ENCODE data around the gene LSM14A.
A peak's percentile ranks its signal among the peaks of the same experiment; 100 is the strongest.

The LSM14A gene

GRCh38 chr19:34254698-34255432 lies 82.6 kb downstream of the LSM14A start:
- no peak for DNase-seq (ENCODE audit: low read depth in 2 of 2)

DNA sequence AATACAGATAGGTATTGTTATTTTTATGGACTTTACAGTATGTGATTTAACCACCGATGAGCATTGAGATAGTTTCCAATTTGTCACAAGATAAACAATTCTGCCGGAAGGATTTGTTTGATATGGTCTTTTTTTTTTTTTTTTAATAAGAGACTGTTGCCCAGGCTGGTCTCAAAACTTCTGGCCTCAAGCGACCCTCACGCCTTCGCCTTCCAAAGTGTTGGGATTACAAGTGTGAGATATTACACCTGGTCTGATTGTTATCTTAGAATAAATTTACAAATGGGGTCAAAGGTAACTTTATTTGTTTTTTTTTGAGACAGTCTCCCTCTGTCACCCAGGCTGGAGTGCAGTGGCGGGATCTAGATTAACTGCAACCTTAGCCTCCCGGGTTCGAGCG lies 83.2 kb downstream of the LSM14A start:
- DNase-seq (ENCODE audit: low read depth in 2 of 2), result no peak

DNA sequence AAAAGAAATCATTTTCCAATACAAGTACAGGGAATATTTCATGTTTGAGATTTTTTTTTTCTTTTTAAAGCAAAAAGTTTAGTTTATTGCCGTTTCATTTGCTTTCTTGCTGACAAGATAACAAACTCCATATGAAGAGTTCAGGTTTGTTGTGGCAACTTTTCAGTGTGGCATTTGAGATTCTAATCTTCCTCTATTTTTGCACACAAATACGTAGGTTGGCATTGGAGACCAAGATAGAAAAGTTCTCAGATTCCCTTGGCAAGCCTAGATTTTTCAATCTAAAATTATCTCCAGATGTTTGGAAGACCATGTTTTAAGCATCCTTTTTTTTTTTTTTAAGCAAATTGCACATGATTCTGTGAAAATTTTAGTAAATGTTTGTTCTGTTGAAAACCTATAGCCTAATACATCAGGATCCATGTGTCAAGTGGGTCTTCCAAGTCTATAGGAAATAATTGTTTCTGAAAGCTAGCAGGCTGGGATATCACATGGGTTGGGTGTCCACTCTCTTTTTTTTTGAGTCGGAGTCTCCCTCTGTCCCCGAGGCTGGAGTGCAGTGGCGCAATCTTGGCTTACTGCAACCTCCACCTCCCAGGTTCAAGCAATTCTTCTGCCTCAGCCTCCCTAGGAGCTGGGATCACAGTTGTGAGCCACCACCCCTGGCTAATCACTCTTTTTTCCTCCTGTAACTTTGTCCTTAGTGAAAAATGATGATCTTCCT lies 84.7 kb downstream of the LSM14A start:
- DNase-seq (ENCODE audit: low read depth in 2 of 2), result no peak

DNA sequence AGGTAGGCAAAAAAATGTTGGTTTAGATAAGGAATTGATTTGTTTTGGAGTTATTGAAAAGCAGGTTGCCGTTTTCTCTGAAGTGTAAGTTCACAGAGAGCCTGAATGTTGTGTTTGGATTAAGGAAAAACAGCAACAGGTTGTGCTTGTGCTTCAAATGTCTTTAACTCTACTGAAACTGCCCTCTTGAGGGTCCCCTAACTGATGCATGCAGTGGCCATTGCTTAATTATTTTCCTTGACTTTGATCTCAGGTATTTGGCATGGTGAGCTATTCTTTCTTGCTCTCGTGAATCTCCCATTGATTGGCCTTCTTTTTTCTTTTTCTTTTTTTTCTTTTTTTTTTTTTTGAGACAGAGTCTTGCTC lies 85.2 kb downstream of the LSM14A start:
- DNase-seq (ENCODE audit: low read depth in 2 of 2), result no peak

GRCh38 chr19:34259367-34260095 lies 87.2 kb downstream of the LSM14A start:
- DNase-seq (ENCODE audit: low read depth in 2 of 2), result no peak

GRCh38 chr19:34260771-34261173 lies 88.5 kb downstream of the LSM14A start:
- no peak for DNase-seq (ENCODE audit: low read depth in 2 of 2)

DNA sequence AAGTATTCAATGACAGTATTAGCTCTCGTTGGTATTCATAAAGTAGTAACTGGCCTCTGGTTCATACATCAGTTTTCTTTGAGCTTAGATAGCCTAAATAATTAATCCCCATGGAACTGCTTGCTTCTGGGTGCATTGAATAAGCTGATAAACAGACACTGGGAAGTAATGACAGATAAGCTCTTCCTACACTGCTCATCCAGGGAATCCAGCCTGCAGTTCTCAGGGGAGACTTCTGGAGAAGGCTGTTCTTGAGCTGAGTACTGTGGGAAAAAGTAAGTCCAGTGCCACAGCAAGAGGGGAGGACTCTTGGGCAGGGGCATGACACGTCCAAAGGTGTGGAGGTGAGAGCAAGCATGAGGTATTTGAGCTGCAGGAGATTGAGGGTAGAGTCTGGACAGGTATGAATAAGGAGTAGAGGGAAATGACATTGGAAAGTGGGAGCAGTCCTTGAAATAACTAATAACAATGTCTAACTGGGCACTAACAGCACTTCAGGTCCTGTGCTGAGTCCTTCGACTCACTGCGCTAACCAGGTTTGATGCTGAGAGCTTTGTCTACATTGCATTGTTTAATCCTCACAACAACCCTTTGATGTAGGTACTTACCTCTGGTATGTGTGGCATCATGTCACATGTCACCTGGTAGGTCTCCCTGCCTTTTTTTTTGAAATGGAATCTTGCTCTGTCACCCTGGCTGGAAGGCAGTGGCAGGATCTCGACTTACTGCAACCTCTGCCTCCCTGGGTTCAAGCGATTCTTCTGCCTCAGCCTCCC lies 89.2 kb downstream of the LSM14A start:
- DNase-seq (ENCODE audit: low read depth in 2 of 2), result no peak

- DNase-seq (ENCODE audit: low read depth in 2 of 2), result no peak
Observed at GRCh38 chr19:34263745-34264237, 91.5 kb downstream of the LSM14A start.

DNA sequence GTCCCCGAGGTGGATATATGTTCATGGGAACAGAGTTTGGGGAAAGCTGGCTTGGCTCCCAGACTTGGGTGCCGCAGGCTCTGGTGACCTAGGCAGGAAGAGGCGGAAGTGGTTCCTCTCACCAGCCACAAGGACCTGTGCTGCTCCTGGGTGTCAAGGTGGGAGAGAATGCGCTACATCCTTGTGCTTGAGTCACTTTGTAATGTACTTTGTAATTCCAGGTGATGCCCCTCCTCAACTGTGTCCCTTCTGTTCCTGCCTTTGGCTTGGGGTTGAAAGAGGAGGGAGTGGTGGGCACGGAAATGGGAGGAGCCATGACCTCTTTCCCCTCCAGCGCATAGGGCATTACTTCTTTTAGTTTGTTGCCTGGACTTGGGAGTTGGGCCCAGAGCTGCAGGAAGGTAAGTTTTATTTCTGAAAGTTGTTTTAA lies 92.9 kb downstream of the LSM14A start:
- DNase-seq (ENCODE audit: low read depth in 2 of 2), result no peak

- DNase-seq (ENCODE audit: low read depth in 2 of 2), result no peak
Observed at GRCh38 chr19:34269081-34269480, 96.8 kb downstream of the LSM14A start.

DNA sequence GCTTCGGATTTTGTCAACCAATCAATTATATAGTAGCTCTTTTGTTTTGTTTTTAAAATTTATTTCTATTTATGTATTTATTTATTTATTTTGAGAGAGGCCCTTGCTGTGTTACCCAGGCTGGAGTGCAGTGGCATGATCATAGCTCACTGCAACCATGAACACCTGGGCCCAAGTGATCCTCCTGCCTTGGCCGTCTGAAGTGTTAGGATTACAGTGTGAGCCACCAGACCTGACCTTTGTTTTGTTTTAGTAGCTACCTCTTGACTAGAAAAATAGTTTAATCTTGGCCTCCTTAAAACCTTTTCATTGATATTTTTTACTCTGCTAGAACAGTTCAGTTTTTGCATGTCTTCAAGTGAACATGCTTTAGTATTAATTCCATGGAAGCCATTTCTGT lies 97.2 kb downstream of the LSM14A start:
- no peak for DNase-seq (ENCODE audit: low read depth in 2 of 2)

DNA sequence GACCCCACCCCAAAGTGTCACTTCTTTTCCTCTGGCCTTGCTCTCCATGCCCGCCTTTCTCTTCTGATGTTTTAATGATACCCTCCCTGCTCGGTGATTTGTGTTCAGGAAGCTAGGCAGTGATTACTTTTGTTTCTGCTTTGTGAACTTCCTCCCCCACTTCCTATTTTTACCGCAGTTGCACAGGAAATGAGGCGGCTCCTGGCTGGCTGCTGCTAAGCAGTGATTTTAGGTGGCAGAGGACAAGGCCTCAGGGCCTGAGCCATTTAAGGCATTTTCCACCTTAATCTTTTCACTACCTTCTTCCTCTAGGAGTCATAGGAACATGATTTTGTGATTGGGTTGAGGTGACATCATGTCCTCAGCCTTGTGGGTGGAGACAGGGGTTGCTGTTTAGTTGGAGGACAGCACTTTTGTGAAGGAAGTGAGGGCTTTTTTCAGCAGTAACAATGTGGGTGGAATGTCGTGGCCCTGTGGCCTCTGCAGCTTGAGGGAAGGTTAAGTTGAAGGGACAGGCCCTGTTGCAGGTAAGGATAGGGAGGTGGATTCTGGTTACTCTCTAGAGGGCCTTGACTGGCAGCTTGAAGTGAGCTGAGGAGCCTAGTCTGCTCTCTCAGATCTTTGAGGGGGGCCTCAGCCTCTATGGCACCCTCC lies 97.8 kb downstream of the LSM14A start:
- DNase-seq (ENCODE audit: low read depth in 2 of 2), result peak; percentile 40 to 43

DNA sequence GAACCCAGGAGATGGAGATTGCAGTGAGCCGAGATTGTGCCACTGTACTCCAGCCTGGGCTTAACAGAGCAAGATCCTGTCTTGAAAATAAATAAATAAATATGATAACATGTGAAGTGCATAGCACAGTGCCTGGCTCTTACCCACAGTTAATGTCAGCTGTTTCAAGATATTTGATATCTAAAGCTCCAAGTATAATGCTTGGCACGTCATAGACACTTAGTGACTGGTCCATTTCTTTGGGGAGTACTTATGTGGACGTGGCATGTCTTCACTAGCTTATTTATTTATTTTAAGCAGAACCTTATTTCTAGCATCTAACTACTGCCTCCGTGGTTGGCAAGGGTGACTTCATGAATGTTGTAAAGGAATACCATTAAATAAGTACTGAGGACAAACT lies 100.8 kb downstream of the LSM14A start:
- DNase-seq (ENCODE audit: low read depth in 2 of 2), result no peak

GRCh38 chr19:34274284-34274826 lies 102.1 kb downstream of the LSM14A start:
- no peak for DNase-seq (ENCODE audit: low read depth in 2 of 2)

GRCh38 chr19:34274827-34275625 lies 102.7 kb downstream of the LSM14A start:
- DNase-seq (ENCODE audit: low read depth in 2 of 2), result no peak

- DNase-seq (ENCODE audit: low read depth in 2 of 2), result no peak
Observed at GRCh38 chr19:34275705-34276104, 103.4 kb downstream of the LSM14A start.

DNA sequence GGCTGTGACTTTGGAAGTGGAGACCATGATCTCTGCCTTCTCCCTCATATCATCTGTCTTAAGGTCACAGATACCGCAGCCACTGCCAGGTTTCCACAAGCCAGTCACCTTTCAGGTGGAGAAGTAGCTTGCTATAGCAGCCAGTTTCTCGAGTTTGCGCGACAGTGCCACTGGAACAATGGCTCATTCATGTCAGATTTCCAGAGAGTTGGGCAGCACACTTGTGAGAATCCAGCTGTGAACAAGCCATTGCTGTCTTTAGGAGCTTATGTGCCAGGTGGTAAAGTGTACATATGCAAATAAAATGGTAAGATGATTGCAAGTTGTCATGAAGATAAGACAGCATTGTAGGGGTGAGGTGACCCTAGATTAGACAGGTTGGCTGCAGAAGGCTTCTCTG lies 104.3 kb downstream of the LSM14A start:
- DNase-seq (ENCODE audit: low read depth in 2 of 2), result no peak

- no peak for DNase-seq (ENCODE audit: low read depth in 2 of 2)
Observed at GRCh38 chr19:34277244-34277643, 104.9 kb downstream of the LSM14A start.

GRCh38 chr19:34278783-34279182 lies 106.5 kb downstream of the LSM14A start:
- no peak for DNase-seq (ENCODE audit: low read depth in 2 of 2)

Measured in stimulated activated CD8-positive, alpha-beta memory T cell treated with anti-CD3 and anti-CD28 coated beads, Interleukin-2, amount 100 ng/mL, for 1 hour (primary cell).